Measurements from ENCODE around the gene IL1R1.

Gene IL1R1

GRCh38 chr2:102168026-102168771, 25.7 kb downstream of the IL1R1 start:
- Histone ChIP-seq H4K20me1 (no peaks in the 10 kb centered on the region), H3K36me3 (no peaks in the 10 kb centered on the region), H3K9ac (no peak overlapping the region), H3K4me3 (no peak overlapping the region), H3K4me2 (no peak overlapping the region), H3K9me3 (no peaks in the 10 kb centered on the region), H3K27ac (no peak overlapping the region), H3K27me3 (no peaks in the 10 kb centered on the region), H3K4me1 (no peaks in the 10 kb centered on the region; the same call in 1 of the 2 replicates)
- TF ChIP-seq Cebpa-rat (IDR thresholded peaks at IDR 0.05), result no peak

GRCh38 chr2:102171946-102172345, 29.4 kb downstream of the IL1R1 start:
- Histone ChIP-seq H3K27me3 (no peaks in the 10 kb centered on the region), H3K36me3 (no peaks in the 10 kb centered on the region), H4K20me1 (no peaks in the 10 kb centered on the region), H3K4me1 (no peaks in the 10 kb centered on the region; the same call in 1 of the 2 replicates), H3K4me2 (no peak overlapping the region), H3K9me3 (no peaks in the 10 kb centered on the region), H3K4me3 (no peak overlapping the region), H3K27ac (no peak overlapping the region), H3K9ac (no peak overlapping the region)
- no peak for TF ChIP-seq Cebpa-rat (IDR thresholded peaks at IDR 0.05)

- Histone ChIP-seq H3K9ac (no peak overlapping the region), H3K4me2 (no peak overlapping the region), H3K27ac (no peak overlapping the region), H3K36me3 (no peaks in the 10 kb centered on the region), H3K9me3 (no peaks in the 10 kb centered on the region), H3K4me3 (no peak overlapping the region), H3K27me3 (no peaks in the 10 kb centered on the region), H4K20me1 (no peaks in the 10 kb centered on the region), H3K4me1 (no peaks in the 10 kb centered on the region; the same call in 1 of the 2 replicates)
- TF ChIP-seq Cebpa-rat (IDR thresholded peaks at IDR 0.05), result no peak
These were observed 30.2 kb downstream of the IL1R1 start for GRCh38 chr2:102172745-102173144.

GRCh38 chr2:102176172-102176571, 33.6 kb downstream of the IL1R1 start:
- no peaks in the 10 kb centered on the region for H3K27me3 ChIP-seq
- no peaks in the 10 kb centered on the region for H3K9me3 ChIP-seq
- H3K4me1 ChIP-seq, result no peaks in the 10 kb centered on the region; the same call in 1 of the 2 replicates
- H4K20me1 ChIP-seq, result no peaks in the 10 kb centered on the region
- H3K4me3 ChIP-seq, result no peak overlapping the region
- no peak overlapping the region for H3K9ac ChIP-seq
- H3K27ac ChIP-seq, result no peak overlapping the region
- H3K4me2 ChIP-seq, result no peak overlapping the region
- H3K36me3 ChIP-seq, result no peaks in the 10 kb centered on the region
- no peak for TF ChIP-seq Cebpa-rat (IDR thresholded peaks at IDR 0.05)

GRCh38 chr2:102177814-102178478, 35.4 kb downstream of the IL1R1 start:
- Histone ChIP-seq H3K4me3 (no peak overlapping the region), H3K9me3 (no peaks in the 10 kb centered on the region), H3K27me3 (no peaks in the 10 kb centered on the region), H4K20me1 (no peaks in the 10 kb centered on the region), H3K36me3 (no peaks in the 10 kb centered on the region), H3K9ac (no peak overlapping the region), H3K4me1 (no peaks in the 10 kb centered on the region), H3K27ac (no peak overlapping the region), H3K4me2 (no peak overlapping the region)
- TF ChIP-seq Cebpa-rat (IDR thresholded peaks at IDR 0.05), result no peak

- no peaks in the 10 kb centered on the region for H3K9me3 ChIP-seq
- no peak overlapping the region for H3K27ac ChIP-seq
- no peaks in the 10 kb centered on the region for H3K4me1 ChIP-seq
- H3K9ac ChIP-seq, result no peak overlapping the region
- no peak overlapping the region for H3K4me3 ChIP-seq
- no peaks in the 10 kb centered on the region for H3K27me3 ChIP-seq
- no peaks in the 10 kb centered on the region for H4K20me1 ChIP-seq
- no peak overlapping the region for H3K4me2 ChIP-seq
- no peaks in the 10 kb centered on the region for H3K36me3 ChIP-seq
- TF ChIP-seq Cebpa-rat (IDR thresholded peaks at IDR 0.05), result no peak
These were observed 36.5 kb downstream of the IL1R1 start for GRCh38 chr2:102179061-102179460.

- no peak overlapping the region for H3K27ac ChIP-seq
- no peaks in the 10 kb centered on the region for H4K20me1 ChIP-seq
- no peak overlapping the region for H3K9ac ChIP-seq
- H3K27me3 ChIP-seq, result no peaks in the 10 kb centered on the region
- H3K9me3 ChIP-seq, result no peaks in the 10 kb centered on the region
- H3K4me1 ChIP-seq, result no peaks in the 10 kb centered on the region
- TF ChIP-seq Cebpa-rat (IDR thresholded peaks at IDR 0.05), result no peak
- no peak overlapping the region for H3K4me3 ChIP-seq
- no peak overlapping the region for H3K4me2 ChIP-seq
- no peaks in the 10 kb centered on the region for H3K36me3 ChIP-seq
These were observed 37.5 kb downstream of the IL1R1 start for GRCh38 chr2:102179788-102180686.

- H3K27ac ChIP-seq, result no peak overlapping the region
- H3K9ac ChIP-seq, result no peak overlapping the region
These were observed 38.1 kb downstream of the IL1R1 start for GRCh38 chr2:102180687-102180999.

GRCh38 chr2:102181376-102181775, 38.8 kb downstream of the IL1R1 start:
- Histone ChIP-seq H3K27me3 (no peaks in the 10 kb centered on the region), H3K27ac (no peak overlapping the region), H3K9ac (no peak overlapping the region), H3K4me3 (no peak overlapping the region), H4K20me1 (no peaks in the 10 kb centered on the region), H3K36me3 (no peaks in the 10 kb centered on the region), H3K4me1 (no peaks in the 10 kb centered on the region), H3K4me2 (no peak overlapping the region), H3K9me3 (0 out of 2 replicates have a peak, but pooled peaks cover 1% of the 10 kb centered on the region)
- no peak for TF ChIP-seq Cebpa-rat (IDR thresholded peaks at IDR 0.05)

More at GRCh38 chr2:102180687-102180999, 38.1 kb downstream of the IL1R1 start:
- Histone ChIP-seq H3K9me3 (no peaks in the 10 kb centered on the region), H3K36me3 (no peaks in the 10 kb centered on the region), H3K4me2 (no peak overlapping the region), H3K4me1 (no peaks in the 10 kb centered on the region), H3K4me3 (no peak overlapping the region), H3K27me3 (no peaks in the 10 kb centered on the region), H4K20me1 (no peaks in the 10 kb centered on the region)
- TF ChIP-seq Cebpa-rat (IDR thresholded peaks at IDR 0.05), result no peak

Measured in BLaER1 (cell line).